Renal cortex interstitium (tissue), 11 donors: ENCODE results near the gene PDLIM7. TPM values are rescaled to one million over a fixed set of nuclear protein-coding genes. Genes with fewer than 3 reads are reported as not detected.
"Not testable (repeated sequence)": the region's sequence is repeated elsewhere in the genome, so short reads cannot be mapped to it uniquely, and the experiment has no call there.

Experiments used
- DNase-seq, 11 donors: peaks; one replicate each; pipeline ENCODE4 v3.0.0-alpha.2; 2013; ENCODE audit warnings: low read depth in 9 of 11, low spot score in 4 of 11; ENCODE audit errors: extremely low read depth in 1 of 11
- polyA plus RNA-seq, 3 donors: library from polyadenylated mRNA; unstranded; fragments of 120-200 nt; gene quantifications; one replicate each; pipeline ENCODE4 v1.2.1, GENCODE V29; 2013; ENCODE audit not compliant: insufficient read length in 3 of 3

PDLIM7 gene
- polyA plus RNA-seq, 3 donors, result 82.7 to 143 (median 125) TPM

GRCh38 chr5:177498013-177498787 is 796 bp upstream of the PDLIM7 start:
- DNase-seq, result no peak

GRCh38 chr5:177496727-177497291 is 595 bp downstream of the PDLIM7 start:
- DNase-seq, result peak in 7 of 11 donors; percentile 81 to 88 (median 85)

- DNase-seq, result no peak
Measured at GRCh38 chr5:177496070-177496726, 1.2 kb downstream of the PDLIM7 start.

GRCh38 chr5:177495243-177496060 is 2.0 kb downstream of the PDLIM7 start:
- DNase-seq, result peak in 5 of 11 donors; percentile 64 to 82 (median 74)

GRCh38 chr5:177494346-177495195 is 2.8 kb downstream of the PDLIM7 start:
- peak in 4 of 11 donors; percentile 54 to 66 (median 58) for DNase-seq

GRCh38 chr5:177493795-177494345 is 3.5 kb downstream of the PDLIM7 start:
- DNase-seq, result no peak

- DNase-seq, result no peak
Measured at GRCh38 chr5:177492841-177493240, 4.6 kb downstream of the PDLIM7 start.

GRCh38 chr5:177491983-177492746 is 5.2 kb downstream of the PDLIM7 start:
- DNase-seq, result no peak

- DNase-seq, result no peak
Measured at GRCh38 chr5:177491429-177491945, 5.9 kb downstream of the PDLIM7 start.

GRCh38 chr5:177490992-177491391 is 6.4 kb downstream of the PDLIM7 start:
- DNase-seq, result no peak

GRCh38 chr5:177490311-177490991 is 7.0 kb downstream of the PDLIM7 start:
- DNase-seq, result no peak

GRCh38 chr5:177489119-177489716 is 8.2 kb downstream of the PDLIM7 start:
- no peak for DNase-seq

- no peak for DNase-seq
Measured at GRCh38 chr5:177487975-177488374, 9.4 kb downstream of the PDLIM7 start.

- DNase-seq, result no peak
Measured at GRCh38 chr5:177487144-177487543, 10.3 kb downstream of the PDLIM7 start.

GRCh38 chr5:177486256-177486655 is 11.1 kb downstream of the PDLIM7 start:
- DNase-seq, result no peak

- not testable (repeated sequence) for DNase-seq
Measured at GRCh38 chr5:177485753-177486152, 11.7 kb downstream of the PDLIM7 start.
